Psoas muscle (tissue), 8 donors: ENCODE results near the gene ZFP36L2. TPM values are rescaled to one million over a fixed set of nuclear protein-coding genes. Genes with fewer than 3 reads are reported as not detected.
A peak's percentile ranks its signal among the peaks of the same experiment; 100 is the strongest.
"Not testable (repeated sequence)": the region's sequence is repeated elsewhere in the genome, so short reads cannot be mapped to it uniquely, and the experiment has no call there.

ENCODE experiments used
- ATAC-seq, 4 donors: fragments of 200-7000 bp; cut with Tn5 transposase; one replicate each; pipeline ENCODE4 v1.9.1; 2020; ENCODE audit warnings: moderate library complexity in 3 of 4, mild to moderate bottlenecking in 2 of 4
- DNase-seq, 2 donors: peaks; one replicate each; pipeline ENCODE4 v3.0.0-alpha.2; 2020
- H3K27ac ChIP-seq: fragments of 200-600 bp; one replicate; pipeline ENCODE4 v1.8.0; 2022
- H3K27me3 ChIP-seq, 3 donors: fragments of 200-600 bp in 1 of 3; one replicate each; pipeline versions ENCODE4 v1.6.1 to v1.8.0; 2013 to 2022; ENCODE audit warnings: low read length in 2 of 3, mild to moderate bottlenecking in 2 of 3, moderate library complexity in 1 of 3; ENCODE audit not compliant: insufficient read depth in 3 of 3
- H3K36me3 ChIP-seq, 2 donors: fragments of 200-600 bp in 1 of 2; one replicate each; pipeline versions ENCODE4 v1.6.1 to v1.8.0; 2013 to 2022; ENCODE audit warnings: low read depth in 1 of 2, mild to moderate bottlenecking in 1 of 2, moderate library complexity in 1 of 2; ENCODE audit not compliant: insufficient read depth in 1 of 2
- H3K4me1 ChIP-seq: fragments of 200-600 bp; one replicate; pipeline ENCODE4 v1.8.0; 2022
- H3K4me3 ChIP-seq: fragments of 200-600 bp; one replicate; pipeline ENCODE4 v1.8.0; 2022; ENCODE audit warnings: mild to moderate bottlenecking
- H3K9me3 ChIP-seq: fragments of 200-600 bp; one replicate; pipeline ENCODE4 v1.8.0; 2022
- WGBS, 3 donors: extraction: QIAGEN DNeasy Blood & Tissue Kit; methylation state at CpG; one replicate each; pipeline versions ENCODE4 v1.1.6 to v1.1.7; 2013; 5-methylcytosine and 5-hydroxymethylcytosine counted together
- intact Hi-C, 2 donors: fragments of 100-400 bp; cut with DNase I; formaldehyde crosslinking; loops; one replicate each; pipeline versions ENCODE4 v1.11.0 to v1.14.2; 2022
- polyA plus RNA-seq, 3 donors: library from polyadenylated mRNA; stranded (reverse); fragments of 200-250 nt; gene quantifications; one replicate each; pipeline ENCODE4 v1.2.3, GENCODE V29; 2013
- total RNA-seq, 4 donors: library from RNA; stranded (reverse); fragmentation: NEBNext Ultra II Directional in 2 of 4; extraction: Animal tissue kit (Norgen Biotek cat#: 25700) in 2 of 4; gene quantifications; one replicate each; pipeline versions ENCODE4 v1.2.1 to v1.2.4, GENCODE V29; 2021 to 2023
- TF ChIP-seq, protein P1 (sequence below): fragments of 200-600 bp; IDR thresholded peaks from one replicate; pipeline ENCODE4 v1.8.0; 2022; ENCODE audit warnings: antibody characterized with exemption
- donor health status: healthy with polysubstance abuse.
- donor health status: DM: no; HTN: no; CAD: no; lungs with moderate emphysema.
- donor health status: Bipolar disorder and iron deficiency.
- donor health status: healthy.
- donor health status: DM: yes; HTN: yes; CAD: no.
- donor health status: DM: no; HTN: no; CAD: no.
- donor health status: DM: no; HTN: no; CAD: no.
- donor health status: DM: yes; HTN: yes; CAD: no.

ZFP36L2 gene
- total and polyA plus RNA-seq, 7 donors, result 26.3 to 103 (median 48.9) TPM

DNA sequence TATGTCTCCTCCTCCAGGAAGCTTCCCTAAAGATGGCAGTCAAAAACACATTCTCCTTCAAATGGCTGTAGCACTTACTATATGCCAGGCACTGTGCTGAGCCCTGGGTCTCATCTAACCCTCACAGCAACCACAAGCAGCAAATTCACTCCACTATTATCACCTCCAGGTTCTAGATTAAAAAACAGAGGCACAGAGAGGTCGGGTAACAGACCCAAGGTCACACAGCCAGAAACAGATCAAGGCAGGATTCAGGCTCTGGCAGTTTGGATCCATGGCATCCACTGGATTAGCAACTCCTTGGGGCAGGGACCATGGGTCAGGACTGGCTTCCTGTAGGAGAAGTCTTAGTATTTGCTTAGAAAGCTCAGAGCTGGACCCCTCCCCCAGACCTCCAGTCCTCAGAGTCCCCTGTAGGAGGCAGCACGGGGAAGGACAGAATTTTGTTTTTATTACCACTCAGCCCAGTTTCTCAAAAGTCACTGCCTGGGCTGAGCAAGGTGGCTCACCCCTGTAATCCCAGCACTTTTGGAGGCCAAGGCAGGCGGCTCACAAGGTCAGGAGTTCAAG lies 34.4 kb downstream of the ZFP36L2 start:
- intact Hi-C loops, result no loop called here
- WGBS, 3 donors, result 75 to 88% (median 84%) methylated on average over 3 of the region's 3 CpGs
- DNase-seq, result no peak

DNA sequence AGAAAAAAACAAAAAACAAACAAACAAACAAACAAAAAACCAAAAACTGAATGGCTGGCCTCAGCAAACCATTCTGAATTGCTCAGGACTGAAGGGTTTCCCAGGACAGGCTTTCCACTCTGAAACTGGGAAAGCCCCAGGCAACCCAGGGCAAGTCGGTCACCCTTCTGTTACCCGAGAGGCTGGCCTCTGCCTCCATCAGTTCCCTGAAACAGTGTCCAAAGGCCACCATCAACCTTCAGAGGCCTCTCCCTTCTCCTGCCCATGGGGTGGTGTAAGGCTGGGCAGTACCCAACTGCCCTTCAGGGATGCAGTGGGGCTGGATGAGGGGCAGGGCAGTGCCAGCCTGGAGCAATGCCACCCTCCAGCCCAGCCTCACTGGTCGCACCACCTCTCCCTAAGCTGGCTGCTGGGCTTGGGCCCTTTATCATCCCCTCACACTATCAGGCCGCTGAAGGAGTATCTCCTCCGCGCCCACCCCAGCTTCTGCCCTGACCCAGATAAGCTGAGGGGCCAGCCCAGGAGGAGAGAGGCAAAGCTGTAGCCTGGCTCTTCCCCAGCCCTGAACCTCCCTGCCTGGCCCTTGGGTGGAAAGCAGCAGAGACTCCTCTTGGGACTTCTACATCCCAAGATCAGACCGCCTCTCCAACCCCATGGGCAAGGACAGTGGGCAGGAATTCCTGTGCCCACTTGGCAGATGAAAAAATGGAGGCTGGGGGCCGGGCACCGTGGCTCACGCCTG lies 35.9 kb downstream of the ZFP36L2 start:
- Histone ChIP-seq H3K9me3 (no peaks in the 10 kb centered on the region), H3K27me3 (no peaks in the 10 kb centered on the region), H3K4me3 (no peak overlapping the region), H3K4me1 (no peaks in the 10 kb centered on the region), H3K27ac (no peak overlapping the region), H3K36me3 (no peaks in the 10 kb centered on the region)
- ATAC-seq (no peak), DNase-seq (no peak)
- intact Hi-C loops, result no loop called here
- 85 to 95% (median 93%) methylated on average over 8 to 10 of the region's 10 CpGs for WGBS, 3 donors
- TF ChIP-seq, protein P1, sequence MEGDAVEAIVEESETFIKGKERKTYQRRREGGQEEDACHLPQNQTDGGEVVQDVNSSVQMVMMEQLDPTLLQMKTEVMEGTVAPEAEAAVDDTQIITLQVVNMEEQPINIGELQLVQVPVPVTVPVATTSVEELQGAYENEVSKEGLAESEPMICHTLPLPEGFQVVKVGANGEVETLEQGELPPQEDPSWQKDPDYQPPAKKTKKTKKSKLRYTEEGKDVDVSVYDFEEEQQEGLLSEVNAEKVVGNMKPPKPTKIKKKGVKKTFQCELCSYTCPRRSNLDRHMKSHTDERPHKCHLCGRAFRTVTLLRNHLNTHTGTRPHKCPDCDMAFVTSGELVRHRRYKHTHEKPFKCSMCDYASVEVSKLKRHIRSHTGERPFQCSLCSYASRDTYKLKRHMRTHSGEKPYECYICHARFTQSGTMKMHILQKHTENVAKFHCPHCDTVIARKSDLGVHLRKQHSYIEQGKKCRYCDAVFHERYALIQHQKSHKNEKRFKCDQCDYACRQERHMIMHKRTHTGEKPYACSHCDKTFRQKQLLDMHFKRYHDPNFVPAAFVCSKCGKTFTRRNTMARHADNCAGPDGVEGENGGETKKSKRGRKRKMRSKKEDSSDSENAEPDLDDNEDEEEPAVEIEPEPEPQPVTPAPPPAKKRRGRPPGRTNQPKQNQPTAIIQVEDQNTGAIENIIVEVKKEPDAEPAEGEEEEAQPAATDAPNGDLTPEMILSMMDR, result no peak

More for the DNA sequence above, 34.4 kb downstream of the ZFP36L2 start:
- peak in 1 of 4 donors; percentile 42 for ATAC-seq
- H3K36me3 ChIP-seq, result no peaks in the 10 kb centered on the region
- TF ChIP-seq, protein P1, result no peak
- H3K4me3 ChIP-seq, result no peak overlapping the region
- no peaks in the 10 kb centered on the region for H3K27me3 ChIP-seq
- no peaks in the 10 kb centered on the region for H3K4me1 ChIP-seq
- H3K9me3 ChIP-seq, result no peaks in the 10 kb centered on the region
- H3K27ac ChIP-seq, result no peak overlapping the region

DNA sequence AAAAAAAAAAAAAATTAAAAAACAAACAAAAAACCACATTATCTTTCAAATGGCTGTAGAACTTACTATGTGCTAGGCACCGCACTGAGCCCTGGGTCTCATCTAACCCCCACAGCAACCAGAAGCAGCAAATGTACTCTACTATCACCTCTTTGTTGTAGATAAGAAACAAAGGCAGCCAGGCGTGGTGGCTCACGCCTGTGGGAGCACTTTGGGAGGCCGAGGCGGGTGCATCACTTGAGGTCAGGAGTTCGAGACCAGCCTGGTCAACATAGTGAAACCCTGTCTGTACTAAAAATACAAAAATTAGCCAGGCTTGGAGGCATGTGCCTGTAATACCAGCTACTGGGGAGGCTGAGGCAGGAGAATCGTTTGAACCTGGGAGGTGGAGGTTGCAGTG lies 36.5 kb downstream of the ZFP36L2 start:
- H3K4me1 ChIP-seq, H3K36me3 ChIP-seq, H3K27me3 ChIP-seq, DNase-seq, intact Hi-C loops, H3K27ac ChIP-seq, H3K4me3 ChIP-seq, H3K9me3 ChIP-seq, ATAC-seq: not testable (repeated sequence)
- 94 to 96% (median 95%) methylated on average over 7 of the region's 7 CpGs for WGBS, 3 donors

DNA sequence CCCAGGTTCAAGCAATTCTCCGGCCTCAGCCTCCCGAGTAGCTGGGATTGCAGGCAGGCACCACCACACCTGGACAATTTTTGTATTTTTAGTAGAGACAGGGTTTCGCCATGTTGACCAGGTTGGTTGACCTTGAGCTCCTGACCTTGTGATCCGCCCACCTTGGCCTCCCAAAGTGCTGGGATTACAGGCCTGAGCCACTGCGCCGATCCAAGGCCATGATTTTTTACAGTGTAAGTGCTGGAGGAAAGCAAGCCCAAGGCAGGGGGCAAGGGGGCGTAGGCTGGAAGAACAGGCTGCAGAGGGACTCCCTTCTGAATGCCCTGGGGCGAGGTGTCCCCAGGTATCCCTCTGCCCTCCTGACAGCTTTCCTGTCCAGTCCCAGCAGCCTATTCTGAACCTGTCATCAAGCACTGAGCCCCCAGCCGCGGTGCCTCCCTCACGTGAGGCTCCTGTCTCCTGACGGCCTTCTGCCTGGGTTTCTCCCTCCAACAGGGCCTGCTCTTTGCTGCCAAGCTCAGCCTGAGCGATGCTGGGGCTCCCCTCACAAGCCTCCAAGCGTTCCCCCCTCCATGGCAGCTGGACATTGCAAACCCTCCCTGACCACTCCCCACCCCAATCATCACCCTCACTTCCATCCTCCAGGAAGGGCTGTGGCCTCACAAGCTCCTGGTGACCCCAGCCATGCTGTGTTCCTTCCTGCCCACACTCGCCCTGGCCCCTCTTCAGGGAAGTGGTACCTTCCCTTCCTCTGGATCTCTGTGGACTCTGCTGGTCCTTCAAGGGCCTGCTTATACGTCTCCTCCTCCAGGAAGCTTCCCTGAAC lies 37.6 kb downstream of the ZFP36L2 start:
- ATAC-seq (no peak), DNase-seq (no peak)
- Histone ChIP-seq H3K27me3 (no peaks in the 10 kb centered on the region), H3K4me3 (no peak overlapping the region), H3K9me3 (no peaks in the 10 kb centered on the region), H3K27ac (no peak overlapping the region), H3K36me3 (no peaks in the 10 kb centered on the region), H3K4me1 (no peaks in the 10 kb centered on the region)
- TF ChIP-seq, protein P1, result no peak
- 92 to 98% (median 96%) methylated on average over 15 to 16 of the region's 16 CpGs for WGBS, 3 donors
- intact Hi-C loops, result no loop called here
